ENCODE results near the gene RALGAPA2.

RALGAPA2 gene

GRCh38 chr20:20393207-20394120 is 319.0 kb downstream of the RALGAPA2 start:
- no peak for DNase-seq

DNA sequence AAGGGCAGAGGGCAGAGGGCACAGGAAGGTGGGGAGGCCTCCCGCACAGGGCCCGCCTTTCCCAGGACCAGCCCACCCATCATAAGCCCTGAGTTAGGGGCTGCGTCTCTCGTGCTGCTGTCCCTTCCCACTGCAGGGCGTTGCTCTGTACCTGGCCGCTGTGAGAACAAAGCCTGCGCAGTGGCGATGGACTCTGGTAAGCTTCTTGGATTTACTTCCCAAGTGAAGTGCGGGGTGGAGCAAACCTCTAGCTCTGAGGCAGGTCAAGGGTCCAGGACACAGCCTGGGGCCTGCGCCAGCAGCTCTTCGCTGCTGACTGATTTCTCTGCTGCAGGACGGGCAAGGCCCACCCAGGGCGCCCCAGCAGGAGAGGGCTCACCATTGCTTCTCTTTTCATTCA is 320.7 kb downstream of the RALGAPA2 start:
- no peak for DNase-seq

DNA sequence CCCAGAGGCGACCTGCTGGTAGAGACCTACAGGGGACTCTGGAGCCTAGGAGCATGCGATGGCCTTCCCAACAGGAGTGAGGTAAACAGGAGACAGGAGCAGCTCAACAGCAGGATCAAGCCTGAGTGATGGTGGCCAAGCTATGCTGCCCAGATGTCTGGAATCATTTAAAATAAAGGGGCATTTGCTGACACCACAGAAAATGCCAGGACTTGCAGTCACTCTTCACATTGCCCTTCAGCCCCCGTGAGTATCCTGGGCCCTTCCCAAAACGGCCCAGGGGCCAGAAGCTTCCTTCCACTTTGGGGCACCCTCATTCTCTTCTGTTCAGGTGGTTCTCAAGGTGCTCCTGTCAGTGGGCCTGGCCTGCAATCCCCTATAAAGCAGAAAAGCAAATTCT is 321.3 kb downstream of the RALGAPA2 start:
- no peak for DNase-seq

GRCh38 chr20:20390393-20390792 is 322.1 kb downstream of the RALGAPA2 start:
- DNase-seq: no peak

DNA sequence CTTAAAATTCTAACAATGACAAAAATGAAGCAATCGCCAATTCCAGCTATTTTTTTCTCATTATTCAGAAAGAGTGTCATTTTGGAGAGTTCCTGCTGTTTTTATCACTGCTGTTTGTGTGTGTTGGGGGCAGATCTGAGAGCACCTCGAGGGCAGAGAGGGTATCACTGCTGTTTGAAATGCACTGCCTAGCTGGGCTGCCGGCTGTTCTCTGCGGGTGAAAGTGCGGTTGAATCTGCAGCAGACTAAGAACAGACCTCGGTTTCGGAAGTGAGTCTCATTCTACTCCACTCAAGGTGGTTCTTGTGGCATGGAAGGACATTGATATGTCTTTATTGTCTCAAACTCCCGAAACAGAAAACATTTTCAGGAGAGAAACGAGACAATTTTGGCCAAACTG is 326.3 kb downstream of the RALGAPA2 start:
- no peak for DNase-seq

GRCh38 chr20:20375862-20376261 is 336.6 kb downstream of the RALGAPA2 start:
- DNase-seq: no peak

- DNase-seq: no peak
Observed at GRCh38 chr20:20373091-20373571, 339.3 kb downstream of the RALGAPA2 start.

- no peak for DNase-seq
Observed at GRCh38 chr20:20371681-20372080, 340.8 kb downstream of the RALGAPA2 start.

- no peak for DNase-seq
Observed at GRCh38 chr20:20371083-20371482, 341.4 kb downstream of the RALGAPA2 start.

DNA sequence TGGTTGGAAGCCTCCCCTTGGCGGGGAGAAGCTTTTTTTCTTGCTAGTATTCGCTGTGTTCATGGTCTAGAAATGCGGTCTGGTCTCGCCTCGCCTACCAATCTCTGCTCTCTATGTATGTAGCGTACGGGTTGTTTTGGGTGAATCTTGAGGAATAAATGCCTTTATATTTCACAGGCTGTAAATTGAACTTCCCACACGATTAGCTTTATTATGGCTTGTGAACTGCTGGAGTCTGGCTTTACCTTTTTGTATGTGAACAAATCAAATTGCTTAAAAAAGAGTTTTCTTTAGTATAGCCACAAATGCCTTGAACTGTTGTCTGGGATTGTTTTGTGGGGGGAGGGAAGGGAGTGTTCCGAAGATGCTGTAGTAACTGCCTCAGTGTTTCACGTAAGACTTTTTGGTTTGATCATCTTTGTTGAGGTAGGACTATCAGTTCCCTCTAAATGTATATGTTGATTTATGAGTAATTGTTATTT is 342.3 kb downstream of the RALGAPA2 start:
- DNase-seq: no peak

DNA sequence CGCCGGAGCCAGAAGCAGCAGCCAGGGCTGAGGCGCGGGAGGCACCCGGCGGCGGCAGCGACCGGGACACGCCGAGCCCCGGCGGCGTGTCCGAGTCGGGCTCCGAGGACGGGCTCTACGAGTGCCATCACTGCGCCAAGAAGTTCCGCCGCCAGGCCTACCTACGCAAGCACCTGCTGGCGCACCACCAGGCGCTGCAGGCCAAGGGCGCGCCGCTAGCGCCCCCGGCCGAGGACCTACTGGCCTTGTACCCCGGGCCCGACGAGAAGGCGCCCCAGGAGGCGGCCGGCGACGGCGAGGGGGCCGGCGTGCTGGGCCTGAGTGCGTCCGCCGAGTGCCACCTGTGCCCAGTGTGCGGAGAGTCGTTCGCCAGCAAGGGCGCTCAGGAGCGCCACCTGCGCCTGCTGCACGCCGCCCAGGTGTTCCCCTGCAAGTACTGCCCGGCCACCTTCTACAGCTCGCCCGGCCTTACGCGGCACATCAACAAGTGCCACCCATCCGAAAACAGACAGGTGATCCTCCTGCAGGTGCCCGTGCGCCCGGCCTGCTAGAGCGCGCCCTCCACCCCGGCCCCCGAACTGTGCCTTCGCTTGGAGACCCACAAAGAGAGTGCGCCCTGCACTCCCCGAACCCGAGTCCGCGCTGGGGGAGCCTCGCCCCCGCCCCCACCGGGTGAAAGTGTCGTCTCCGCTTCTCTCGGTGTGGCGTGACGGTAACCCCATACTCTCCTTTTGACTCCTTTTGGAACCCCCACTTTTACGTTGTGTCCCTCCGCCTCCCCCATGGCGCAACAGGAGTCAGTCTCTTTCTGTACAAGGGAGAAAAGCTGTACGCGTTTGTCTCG is 343.0 kb downstream of the RALGAPA2 start:
- DNase-seq: no peak

DNA sequence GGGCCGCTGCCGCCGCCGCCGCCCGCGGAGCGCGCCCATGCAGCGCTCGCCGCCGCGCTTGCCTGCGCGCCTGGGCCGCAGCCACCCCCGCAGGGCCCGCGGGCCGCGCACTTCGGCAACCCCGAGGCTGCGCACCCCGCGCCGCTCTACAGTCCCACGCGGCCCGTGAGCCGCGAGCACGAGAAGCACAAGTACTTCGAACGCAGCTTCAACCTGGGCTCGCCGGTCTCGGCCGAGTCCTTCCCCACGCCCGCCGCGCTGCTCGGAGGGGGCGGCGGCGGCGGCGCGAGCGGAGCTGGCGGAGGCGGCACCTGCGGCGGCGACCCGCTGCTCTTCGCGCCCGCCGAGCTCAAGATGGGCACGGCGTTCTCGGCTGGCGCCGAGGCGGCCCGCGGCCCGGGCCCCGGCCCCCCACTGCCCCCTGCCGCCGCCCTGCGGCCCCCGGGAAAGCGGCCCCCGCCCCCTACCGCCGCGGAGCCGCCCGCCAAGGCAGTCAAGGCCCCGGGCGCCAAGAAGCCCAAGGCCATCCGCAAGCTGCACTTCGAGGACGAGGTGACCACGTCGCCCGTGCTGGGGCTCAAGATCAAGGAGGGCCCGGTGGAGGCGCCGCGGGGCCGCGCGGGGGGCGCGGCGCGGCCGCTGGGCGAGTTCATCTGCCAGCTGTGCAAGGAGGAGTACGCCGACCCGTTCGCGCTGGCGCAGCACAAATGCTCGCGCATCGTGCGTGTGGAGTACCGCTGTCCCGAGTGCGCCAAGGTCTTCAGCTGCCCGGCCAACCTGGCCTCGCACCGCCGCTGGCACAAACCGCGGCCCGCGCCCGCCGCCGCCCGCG is 343.8 kb downstream of the RALGAPA2 start:
- no peak for DNase-seq

DNA sequence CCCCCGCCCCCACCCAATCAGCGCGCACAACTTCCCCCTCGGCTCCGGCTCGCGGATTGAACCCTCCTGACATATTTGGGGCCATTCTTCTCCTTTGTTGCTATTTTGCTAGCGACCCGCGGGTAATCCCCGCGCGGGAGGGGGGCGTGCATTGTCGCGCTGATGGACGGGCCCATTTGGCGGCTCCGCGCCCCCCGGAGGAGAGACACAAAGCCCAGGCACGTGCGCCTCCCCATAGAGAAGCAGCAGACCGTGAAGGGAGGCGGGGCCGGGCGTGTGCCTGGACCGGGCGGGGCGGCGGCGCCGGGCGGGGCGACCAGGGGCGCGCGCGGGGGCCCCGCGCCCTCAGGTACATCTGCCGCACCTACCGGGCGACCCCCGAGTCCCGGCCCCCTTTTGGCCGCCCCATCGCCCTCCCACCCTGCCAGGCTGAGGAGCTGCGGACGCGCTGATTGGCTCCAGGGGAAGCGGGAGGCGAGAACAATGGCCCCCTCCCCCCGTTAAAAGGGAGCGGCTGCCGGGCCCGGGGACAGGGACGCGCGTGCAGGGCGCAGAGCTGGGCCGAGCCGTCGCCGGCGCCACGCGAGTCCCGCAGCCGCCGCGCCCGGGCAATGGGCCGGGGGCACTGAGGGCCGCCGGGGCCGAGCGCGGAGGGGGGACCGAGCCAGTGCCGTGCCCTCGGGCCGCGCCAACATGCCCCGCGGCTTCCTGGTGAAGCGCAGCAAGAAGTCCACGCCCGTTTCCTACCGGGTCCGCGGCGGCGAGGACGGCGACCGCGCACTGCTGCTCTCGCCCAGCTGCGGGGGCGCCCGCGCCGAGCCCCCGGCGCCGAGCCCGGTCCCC is 344.6 kb downstream of the RALGAPA2 start, which contains the start of gene INSM1:
INSM1 (plus strand) TSS at position 530 of the 843 bp plus-strand sequence; CDS start at position 694, 164 bp downstream.
- DNase-seq: no peak

- DNase-seq: no peak
Observed at GRCh38 chr20:20366876-20367574, 345.4 kb downstream of the RALGAPA2 start.

GRCh38 chr20:20366551-20366875 is 345.9 kb downstream of the RALGAPA2 start:
- no peak for DNase-seq

DNA sequence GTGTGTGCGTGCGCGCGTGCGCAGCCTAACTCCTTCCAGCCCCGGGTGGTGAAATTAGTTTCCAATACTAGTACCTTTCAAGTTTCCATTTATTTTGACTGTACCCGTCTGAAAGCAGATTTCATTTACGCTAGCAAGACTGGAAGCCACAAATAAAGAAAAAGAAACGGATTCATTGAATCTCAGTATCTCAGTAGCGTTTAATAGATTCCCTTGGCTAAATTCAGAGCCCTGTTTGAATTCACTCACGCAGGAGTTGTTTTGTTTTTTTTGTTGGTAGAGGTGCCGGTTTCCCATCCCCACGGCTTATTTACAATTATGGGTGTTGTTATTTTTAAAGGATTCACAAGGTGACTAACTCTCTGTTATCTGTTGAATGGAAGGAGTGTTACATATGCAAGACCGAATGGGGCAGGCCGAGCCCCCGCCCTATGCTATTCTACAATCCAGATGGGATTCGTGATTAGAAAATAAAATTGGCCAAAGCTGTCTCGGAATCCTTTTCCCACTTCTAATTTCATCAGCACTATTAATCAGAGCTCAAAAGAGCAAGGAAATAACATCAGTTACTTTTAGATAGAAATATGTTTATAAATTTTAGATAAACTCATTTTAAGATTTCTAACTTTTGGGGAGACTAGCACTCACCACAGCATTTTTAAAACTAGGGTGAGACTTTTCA is 346.8 kb downstream of the RALGAPA2 start:
- no peak for DNase-seq

DNA sequence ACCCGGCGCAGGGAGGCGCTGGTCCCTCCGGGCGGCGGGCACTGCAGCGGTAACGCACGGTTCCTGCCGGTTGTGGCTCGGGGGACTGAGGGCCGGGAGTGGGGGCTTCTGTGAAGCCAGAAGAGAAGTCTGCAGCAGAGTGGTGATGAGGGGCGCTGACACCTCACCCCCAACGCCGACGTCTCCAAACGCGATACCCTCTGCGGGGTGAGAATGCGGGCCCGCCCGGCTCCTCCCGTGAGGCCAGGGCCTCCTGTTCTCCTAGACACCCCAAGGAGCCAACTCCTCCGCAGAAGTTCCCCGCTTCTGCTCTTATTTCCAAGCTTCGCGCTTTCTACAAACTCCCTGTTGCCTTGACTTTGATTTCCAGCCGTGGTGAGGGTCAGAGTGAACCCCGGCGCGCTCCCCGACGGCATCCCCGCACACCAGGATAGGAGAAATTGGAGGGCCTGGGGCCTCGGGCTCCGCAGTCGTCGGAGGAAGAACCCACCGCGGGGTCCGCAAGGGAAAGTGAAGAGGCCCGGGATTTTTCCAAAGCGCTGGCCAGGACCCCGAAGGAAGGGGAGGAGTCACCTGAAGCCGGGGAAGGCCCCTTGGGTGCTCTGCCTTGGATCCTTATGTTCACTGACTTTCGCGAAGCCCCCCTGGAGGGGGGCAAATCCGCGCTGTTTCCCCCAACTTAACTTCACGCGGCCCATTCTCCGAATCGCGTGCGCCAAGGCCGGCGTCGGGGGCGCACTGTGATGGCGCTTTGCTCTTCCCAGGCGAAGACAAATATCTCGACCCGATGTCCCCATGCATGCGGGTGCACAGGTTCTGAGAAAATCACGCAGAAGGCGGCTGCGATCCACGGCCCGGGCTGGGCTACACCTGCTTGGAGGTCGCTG is 347.6 kb downstream of the RALGAPA2 start:
- no peak for DNase-seq

DNA sequence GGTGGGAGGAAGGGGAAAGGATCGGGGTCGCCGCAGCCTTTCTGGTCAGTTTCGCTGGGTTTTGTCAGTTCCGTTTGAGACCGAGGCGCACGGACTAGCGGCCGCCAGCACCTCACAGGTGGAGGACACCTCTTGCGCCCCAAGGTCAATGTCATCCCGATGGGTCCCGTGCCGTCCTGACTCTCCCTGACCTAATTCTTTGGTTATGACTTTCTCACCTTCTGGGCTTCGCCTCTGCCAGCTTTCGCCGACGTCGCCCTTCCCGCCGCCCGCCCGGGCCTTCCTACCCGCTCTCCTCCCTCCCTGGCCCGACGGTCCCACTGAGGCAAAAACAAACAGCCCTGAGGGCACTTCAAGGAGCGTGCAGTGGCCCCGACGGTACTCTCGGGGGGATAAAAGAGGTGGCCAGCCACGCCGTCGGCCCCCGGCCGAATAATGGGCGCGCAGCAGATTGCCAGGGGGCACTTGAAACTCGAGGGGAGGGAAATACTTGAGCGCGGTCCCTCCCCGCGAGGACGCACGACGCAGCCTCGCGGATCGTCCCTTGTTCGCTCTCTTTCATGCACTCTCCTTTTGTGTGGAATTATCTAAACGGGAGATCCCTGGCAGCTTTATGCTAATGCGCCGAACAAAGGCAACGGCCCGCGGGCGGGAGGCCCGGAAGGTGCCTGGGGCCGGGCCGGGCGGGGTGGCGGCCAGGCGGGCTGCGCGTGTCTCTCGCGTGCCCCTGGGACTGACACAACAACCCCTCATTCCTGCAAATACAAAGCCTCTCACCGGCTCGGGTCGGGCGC is 348.4 kb downstream of the RALGAPA2 start:
- no peak for DNase-seq

DNA sequence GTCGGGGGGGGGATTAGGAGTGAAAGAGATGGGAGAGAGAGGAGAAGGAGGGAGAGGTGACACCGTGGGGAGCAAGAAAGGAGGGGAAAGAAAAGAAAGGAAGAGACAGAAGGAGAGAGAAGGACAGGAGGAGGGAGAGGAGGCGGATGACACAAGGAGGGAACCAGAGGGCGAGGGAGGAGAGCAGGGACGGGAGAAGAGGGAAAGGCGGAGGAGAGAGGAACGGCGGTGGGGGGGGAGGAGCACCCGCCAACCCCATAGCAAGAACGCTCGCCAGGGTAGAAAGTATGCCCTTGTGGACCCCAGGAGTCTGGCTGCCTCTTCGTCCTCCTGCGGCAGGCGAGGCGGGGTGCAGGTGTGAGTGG is 349.0 kb downstream of the RALGAPA2 start:
- no peak for DNase-seq

Measured in activated CD8-positive, alpha-beta memory T cell treated with anti-CD3 and anti-CD28 coated beads, Interleukin-2, amount 50 U/mL, for 4 hours (primary cell).